GM18498 (cell line): ENCODE data around the gene CBL.
A peak's percentile ranks its signal among the peaks of the same experiment; 100 is the strongest.

ENCODE experiments used
- ATAC-seq: cut with Tn5 transposase; IDR thresholded peaks from one replicate; pipeline ENCODE4 v1.9.1; 2021; ENCODE audit warnings: mild to moderate bottlenecking, moderate library complexity; ENCODE audit not compliant: unreplicated experiment

Gene CBL

DNA sequence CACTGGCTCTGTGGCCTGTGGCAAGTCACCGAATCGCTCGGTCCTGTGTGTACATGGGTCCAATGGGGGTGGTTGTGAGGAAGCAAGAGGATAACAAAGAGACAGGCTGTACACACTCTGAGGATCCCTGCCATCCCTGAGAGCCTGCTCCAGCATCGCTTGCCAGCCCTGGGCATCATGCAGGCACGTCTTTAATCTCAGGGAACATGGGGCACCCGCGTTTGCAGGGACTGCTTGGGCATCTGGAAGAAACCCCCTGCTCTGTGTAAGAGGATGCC lies 135.8 kb downstream of the CBL start:
- ATAC-seq: no peak

DNA sequence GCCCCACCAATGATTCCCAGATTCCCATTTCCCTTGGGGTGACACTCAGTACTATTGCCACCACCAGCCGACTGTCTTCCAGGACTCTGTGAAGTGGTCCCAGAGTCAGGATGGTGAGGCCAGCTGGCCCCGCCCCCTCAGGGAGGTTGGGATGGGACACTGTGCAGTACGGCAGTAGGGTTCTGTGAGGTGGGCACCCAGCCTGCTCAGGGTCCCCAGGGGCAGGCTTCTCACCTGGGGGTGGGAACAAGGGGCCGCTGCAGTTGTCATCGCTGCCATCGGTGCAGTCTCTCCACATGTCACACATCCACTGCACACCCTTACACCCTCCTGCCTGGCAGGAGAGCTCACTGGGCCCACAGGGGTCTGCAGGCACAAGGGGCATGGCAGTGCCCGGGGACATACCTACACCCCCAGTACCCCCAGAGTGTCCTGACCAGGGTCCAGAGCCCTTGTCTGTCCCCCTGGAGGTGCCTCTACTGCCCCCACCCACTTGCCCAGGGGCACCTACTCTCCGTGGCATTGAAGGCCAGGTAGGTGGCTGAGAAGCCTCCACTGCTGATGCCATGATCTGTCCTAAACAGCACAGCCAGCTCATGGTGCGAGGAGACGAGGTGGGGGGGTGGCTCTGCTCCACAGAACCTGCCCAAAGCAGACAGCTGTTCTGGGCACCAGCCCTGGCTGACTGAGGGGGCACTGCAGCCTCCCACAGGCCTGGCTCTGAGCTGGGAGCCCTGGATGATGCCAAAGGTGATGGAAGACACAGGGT lies 136.4 kb downstream of the CBL start:
- ATAC-seq: no peak

DNA sequence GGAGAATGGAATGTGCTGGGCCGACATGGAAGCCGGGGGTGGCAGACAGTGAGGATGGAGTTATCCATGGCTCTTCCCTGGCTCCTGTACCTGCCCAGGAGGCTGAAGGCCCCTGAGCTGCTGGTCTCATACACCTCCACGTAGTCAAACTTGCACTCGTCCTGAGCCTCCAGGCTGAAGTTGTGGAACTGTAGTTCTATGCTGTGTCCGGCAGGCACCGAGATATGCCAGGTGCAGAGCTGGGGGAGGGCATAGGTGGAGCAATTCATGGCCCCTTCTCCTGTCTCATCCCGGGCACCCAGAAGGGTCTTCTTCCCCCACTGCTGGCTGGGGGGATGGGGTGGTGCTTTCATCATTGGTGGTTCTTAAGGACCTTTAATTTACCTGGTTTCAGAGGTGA lies 137.6 kb downstream of the CBL start:
- ATAC-seq: no peak

DNA sequence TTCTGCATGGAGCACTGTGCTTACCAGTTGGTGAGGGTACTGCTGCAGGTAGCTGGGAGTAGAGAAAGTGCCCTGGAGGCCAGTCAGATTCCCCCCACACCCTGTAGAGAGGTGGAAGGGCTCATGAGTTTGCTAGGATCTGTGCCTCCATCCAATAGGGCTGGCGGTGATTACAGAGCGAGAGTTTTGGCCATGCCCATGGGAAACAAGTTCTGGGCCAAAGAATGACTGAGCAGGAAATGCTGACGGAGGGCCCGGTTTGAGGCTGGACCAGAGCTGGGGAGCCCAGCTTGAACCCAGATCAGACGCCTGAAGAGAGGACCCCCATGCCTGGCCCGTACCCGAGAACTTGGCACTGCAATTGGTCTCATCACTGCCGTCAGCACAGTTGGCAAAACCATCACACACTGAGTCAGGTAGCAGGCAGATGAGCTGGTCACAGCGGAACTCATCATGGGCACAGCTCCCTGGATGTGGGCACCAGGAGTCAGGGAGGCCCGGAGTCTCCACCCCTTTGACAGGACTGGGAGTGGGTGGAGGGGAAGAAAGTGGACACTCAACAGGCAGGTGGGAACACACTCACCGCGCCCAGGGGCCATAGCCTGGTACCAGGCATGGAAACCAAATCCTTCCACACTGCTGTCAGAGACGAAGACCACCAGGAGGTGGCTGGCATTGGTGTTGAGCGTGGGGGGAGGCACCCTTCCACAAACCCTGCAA lies 138.3 kb downstream of the CBL start:
- no peak for ATAC-seq

DNA sequence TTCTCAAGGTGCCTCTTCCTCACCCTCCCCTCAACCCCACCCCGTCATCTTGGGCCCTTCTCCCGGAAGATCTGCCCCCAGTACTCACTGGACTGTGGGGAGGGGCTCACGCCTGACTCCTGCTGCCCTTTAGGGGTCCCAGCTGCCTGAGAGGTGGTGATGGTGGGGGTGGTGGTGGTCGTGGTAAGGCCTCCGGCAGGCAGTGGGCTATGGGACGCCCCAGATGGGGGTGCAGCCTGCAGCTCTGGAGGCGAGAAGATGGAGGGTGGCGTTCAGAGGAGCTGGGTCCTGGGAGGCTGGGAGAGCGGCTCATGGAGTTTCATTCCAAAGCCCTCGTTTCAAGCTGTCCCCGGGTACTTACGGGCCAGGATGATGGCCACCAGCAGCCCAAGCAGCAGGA lies 139.5 kb downstream of the CBL start:
- ATAC-seq: no peak

DNA sequence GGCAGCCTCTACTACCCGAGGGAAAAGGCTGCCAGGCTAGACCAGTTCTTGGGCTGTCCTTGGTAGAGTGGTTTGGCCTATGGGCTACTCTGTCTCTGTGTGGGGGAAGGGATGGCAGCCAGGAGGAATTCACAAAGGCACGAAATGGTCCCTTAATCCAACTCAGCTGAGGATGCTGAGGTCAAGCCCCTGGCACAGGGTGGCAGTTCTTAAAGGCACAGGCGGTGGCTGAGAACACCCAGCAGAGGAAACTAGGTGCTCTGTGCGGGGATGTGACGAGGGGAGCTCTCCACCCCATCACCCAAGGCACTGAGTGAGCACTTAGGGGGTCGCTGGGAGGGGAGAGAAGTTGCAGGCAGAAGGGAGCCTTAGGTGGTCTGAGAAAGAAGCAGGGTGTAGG lies 140.5 kb downstream of the CBL start, which contains the start of gene MFRP:
TSS of gene MFRP (minus strand) at position 101 of the 400 bp plus-strand sequence. CDS start 192 bp downstream, outside the sequence.
- ATAC-seq: no peak

DNA sequence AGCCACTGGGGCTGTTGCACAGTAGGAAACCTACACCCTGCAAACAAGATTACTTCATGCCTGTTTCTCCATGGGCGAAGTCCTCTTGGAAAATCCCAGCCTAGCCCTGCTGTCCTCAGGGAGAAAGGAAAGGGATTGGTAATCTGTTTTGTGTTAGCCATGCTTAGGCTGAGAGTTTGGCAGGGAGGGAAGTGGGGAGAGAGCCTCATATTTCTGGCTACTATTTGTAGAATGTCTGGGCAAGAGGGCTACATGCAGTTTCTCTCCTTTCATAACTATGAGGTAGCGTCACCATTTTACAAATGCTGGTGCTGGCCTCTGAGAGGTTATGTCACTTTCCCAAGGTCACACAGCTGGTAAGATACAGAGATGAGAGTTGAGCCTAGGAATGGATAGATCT lies 141.1 kb downstream of the CBL start:
- no peak for ATAC-seq

DNA sequence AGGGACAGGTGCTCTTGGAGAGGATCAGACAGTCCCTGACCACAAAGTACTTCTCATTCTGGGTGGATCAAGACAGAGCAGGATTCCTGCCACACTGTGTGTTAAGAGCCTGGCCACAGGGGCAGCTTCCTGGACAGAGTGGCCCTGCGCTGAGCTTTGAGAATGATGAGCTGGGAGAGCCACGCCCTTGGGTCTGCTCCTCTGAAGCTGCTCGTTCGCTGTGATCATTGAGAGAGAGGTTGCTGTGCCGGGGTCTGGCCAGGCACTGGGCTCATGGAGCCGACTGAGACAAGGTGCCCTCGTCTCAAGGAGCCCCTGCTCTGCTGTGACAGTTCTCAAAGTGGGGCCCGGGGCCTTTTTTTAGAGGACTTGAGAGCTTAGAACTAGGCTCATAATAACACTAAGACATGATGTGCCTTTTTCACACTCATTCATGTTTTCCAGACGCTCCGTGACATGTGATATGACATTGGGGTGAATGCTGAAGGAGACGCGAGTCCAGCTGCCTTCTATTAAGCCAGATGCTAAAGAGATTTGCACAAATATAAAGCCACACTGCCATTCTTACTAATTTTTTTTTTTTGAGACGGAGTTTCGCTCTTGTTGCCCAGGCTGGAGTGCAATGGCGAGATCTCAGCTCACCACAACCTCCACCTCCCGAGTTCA lies 141.9 kb downstream of the CBL start:
- no peak for ATAC-seq

DNA sequence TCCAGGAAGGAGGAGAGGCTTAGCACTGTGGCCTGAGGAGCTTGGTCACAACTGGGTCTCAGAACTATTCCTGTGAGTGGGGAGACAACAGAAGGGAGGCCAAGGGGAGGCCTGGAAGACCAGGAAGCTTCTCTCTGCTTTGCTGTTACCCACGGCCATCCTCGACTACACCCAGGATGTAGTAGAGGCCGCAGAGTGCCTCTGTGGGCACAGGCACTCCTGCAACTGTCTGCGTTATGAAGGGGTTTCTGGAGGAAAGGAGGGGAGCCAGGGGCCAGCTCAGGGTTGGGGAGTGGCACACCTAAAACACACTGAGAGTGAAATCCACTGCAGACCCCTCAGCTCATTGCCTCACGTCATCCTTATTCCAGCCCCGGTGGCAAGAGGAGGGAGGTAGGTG lies 144.2 kb downstream of the CBL start:
- no peak for ATAC-seq

DNA sequence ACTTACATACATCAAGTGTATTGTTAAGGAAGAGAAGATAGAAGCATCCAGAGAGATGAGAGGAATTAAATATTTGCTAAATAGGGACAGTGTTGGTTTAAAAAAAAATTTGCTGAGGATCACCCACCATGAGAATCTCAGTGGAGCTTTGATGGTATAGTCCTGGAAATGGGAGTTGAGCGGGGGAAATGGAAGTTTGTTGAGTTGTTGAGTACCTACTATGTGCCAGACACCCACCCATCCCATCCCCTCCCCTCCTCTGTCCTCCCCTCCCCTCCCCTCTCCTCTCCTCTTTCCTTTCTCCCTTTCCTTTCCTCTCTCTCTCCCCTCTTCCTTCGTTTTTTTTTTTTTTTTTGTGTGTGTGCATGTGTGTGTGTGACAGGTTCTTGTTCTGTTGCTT lies 145.1 kb downstream of the CBL start:
- no peak for ATAC-seq

DNA sequence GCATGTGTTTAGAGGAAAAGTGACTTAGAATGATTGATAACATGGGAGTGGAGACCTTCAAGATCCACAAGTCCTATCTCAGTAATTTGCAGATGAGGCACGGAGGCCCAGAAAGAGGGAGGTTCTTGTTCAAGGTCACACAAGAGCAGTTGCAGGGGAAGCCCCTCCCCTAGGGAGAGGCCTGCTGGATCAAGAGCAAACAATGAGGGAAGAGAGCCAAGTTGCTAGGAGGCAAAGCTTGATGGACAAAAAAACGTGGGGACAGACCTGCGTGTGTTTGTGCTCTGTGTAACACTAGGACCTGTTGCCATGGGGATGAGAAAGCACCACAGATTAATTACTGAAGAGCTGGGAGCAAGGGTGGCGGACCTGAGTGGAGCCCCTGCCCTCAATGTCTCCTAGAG lies 146.7 kb downstream of the CBL start:
- no peak for ATAC-seq

DNA sequence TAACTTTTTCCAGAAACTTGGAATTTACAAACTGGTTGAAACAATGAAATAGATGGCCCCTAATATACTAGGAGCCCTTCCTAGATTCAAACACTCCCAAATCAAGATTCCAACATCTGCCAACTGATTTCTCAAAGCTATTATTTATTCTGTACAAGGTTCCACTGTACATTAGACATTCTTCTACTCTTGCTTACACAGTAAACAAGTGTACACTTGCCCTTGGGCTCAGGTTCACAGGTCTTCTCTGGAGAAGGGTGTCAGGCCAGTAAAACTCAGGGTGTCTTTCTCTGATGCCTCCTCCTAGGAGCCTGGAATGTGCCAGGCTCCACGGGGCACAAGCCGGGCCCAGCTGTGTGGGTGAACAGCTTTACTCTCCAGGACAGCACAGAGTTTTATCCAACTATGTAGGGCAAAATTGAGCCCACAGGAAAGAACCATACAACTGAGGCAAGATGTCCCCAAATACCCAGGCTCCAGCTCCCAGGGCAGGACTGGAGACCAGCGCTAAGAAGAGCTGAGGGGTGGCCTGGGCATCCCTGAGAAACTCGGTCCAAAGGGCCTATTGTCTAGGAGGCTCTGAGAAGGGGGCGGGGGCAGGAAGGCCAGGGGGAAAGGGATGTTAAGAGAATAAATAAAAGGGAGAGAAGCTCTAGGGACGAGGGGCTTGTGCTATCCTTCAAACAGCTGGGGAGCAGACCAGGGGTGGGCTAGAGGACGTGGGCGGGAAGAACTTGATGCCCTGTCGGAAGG lies 149.1 kb downstream of the CBL start:
- ATAC-seq: no peak

DNA sequence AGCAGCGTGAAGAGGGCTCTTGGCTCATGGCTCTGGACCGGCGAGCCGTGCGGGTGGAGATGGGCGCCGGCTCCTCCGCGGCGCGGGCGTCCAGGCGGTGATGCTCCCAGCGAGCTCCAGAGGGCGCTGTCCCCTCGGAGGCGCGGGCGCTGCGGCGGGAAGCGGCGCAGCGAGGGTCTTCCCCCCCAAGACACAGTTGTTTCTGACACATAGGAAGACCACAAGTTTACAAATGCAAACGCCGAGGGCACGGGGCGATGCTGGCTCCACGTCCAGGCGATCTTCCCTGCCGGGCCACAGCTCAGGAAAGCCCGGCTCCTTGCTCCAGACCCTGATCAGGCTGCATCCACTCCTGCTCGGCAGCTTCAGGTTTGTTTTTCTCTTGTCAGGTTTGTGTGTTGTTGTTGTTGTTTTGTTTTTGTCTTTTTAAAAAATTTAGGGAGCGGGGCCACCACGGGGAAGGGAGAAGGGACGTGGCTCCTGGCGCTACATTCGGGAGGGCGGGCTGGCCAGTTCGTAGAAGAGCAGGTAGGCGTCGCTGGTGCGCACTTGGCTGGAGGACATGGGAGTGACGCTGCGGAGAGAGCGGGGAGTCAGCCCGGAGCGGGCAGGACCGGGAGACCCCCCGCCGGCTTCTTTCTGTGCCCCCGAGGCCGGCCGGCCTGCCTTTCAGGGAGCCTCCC lies 150.4 kb downstream of the CBL start:
- ATAC-seq: peak; percentile 70

DNA sequence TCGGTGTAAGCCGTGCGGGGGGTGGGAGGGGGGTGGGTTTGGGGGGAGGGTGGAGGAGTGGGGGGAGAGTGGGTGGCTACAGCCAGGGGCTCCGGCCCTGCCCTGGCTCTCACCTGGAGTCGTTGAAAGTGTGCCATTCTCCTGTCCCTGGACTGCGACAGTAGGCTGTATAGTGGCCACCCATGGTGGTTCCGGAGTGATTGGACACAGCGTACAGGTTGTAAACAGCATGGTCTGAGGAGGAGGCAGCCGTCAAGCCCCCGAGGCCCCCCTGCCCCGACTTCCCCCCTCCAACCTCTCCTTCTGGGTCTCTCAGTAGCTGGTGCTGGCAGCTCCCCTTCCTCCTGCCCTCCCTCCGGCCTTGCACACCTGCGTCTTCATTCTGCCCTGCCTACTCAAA lies 150.9 kb downstream of the CBL start:
- no peak for ATAC-seq
